ENCODE results near the gene CCNY.

The CCNY gene

GRCh38 chr10:35458500-35459448 is 122.5 kb downstream of the CCNY start:
- DNase-seq: peak; percentile 31

- DNase-seq: no peak
These were observed 123.1 kb downstream of the CCNY start for GRCh38 chr10:35459449-35459847.

- DNase-seq: peak; percentile 6
These were observed 124.6 kb downstream of the CCNY start for GRCh38 chr10:35460852-35461460.

GRCh38 chr10:35462491-35462934 is 126.2 kb downstream of the CCNY start:
- no peak for DNase-seq

GRCh38 chr10:35463105-35463867 is 127.0 kb downstream of the CCNY start:
- no peak for DNase-seq

- peak; percentile 88 for DNase-seq
These were observed 127.6 kb downstream of the CCNY start for GRCh38 chr10:35463878-35464277.

- no peak for DNase-seq
These were observed 128.6 kb downstream of the CCNY start for GRCh38 chr10:35464825-35465456.

GRCh38 chr10:35465673-35466072 is 129.4 kb downstream of the CCNY start:
- DNase-seq: no peak

- DNase-seq: no peak
These were observed 129.9 kb downstream of the CCNY start for GRCh38 chr10:35466170-35466569.

GRCh38 chr10:35466661-35467060 is 130.4 kb downstream of the CCNY start:
- DNase-seq: no peak

GRCh38 chr10:35467186-35467585 is 130.9 kb downstream of the CCNY start:
- no peak for DNase-seq

GRCh38 chr10:35470248-35470924 is 134.1 kb downstream of the CCNY start:
- DNase-seq: peak; percentile 14

GRCh38 chr10:35470925-35471315 is 134.6 kb downstream of the CCNY start:
- no peak for DNase-seq

- DNase-seq: no peak
These were observed 135.1 kb downstream of the CCNY start for GRCh38 chr10:35471435-35471834.

GRCh38 chr10:35480142-35480541 is 143.8 kb downstream of the CCNY start:
- peak; percentile 24 for DNase-seq

GRCh38 chr10:35481413-35481812 is 145.1 kb downstream of the CCNY start:
- no peak for DNase-seq

GRCh38 chr10:35486297-35486990 is 150.1 kb downstream of the CCNY start:
- no peak for DNase-seq

GRCh38 chr10:35487336-35488034 is 151.2 kb downstream of the CCNY start:
- no peak for DNase-seq

- no peak for DNase-seq
These were observed 151.9 kb downstream of the CCNY start for GRCh38 chr10:35488228-35488627.

GRCh38 chr10:35492386-35493195 is 156.3 kb downstream of the CCNY start:
- DNase-seq: no peak

Data from NCI-H82 (cell line).